K562 (cell line): Measurements from ENCODE around the gene TMPRSS9. TPM values are rescaled to one million over a fixed set of nuclear protein-coding genes. Genes with fewer than 3 reads are reported as not detected.

Experiments
- BRD4 ChIP-seq: fragments of 200-600 bp; sonication (generic); IDR thresholded peaks from 2 replicates; pipeline ENCODE4 v1.6.1; 2017; ENCODE audit warnings: inconsistent platforms
- CBFA2T3 ChIP-seq: fragments of 450-650 bp; IDR thresholded peaks from 2 replicates; pipeline ENCODE4 v1.6.1; 2017
- ERF ChIP-seq: fragments of 450-650 bp; formaldehyde crosslinking; IDR thresholded peaks from 2 replicates; pipeline ENCODE4 v1.4.0; 2020; ENCODE audit warnings: mild to moderate bottlenecking, mixed read lengths
- FOXA1 ChIP-seq: fragments of 450-650 bp; IDR thresholded peaks from 2 replicates; pipeline ENCODE4 v1.6.1; 2016; ENCODE audit warnings: mild to moderate bottlenecking, borderline replicate concordance
- KDM5B ChIP-seq: fragments of 200-600 bp; sonication (generic); IDR thresholded peaks from 2 replicates; pipeline ENCODE4 v1.6.1; 2012; ENCODE audit warnings: low read depth, mild to moderate bottlenecking, moderate library complexity, low read length, control low read depth, inconsistent platforms; ENCODE audit not compliant: insufficient replicate concordance
- MEF2A ChIP-seq: IDR thresholded peaks from 2 replicates; pipeline ENCODE4 v1.6.1; 2011; ENCODE audit warnings: low read depth, mild to moderate bottlenecking, low read length, moderate library complexity; ENCODE audit not compliant: control insufficient read depth
- SAP30 ChIP-seq: fragments of 200-600 bp; sonication (generic); IDR thresholded peaks from 2 replicates; pipeline ENCODE4 v1.6.1; 2012; ENCODE audit warnings: borderline replicate concordance, low read depth, mild to moderate bottlenecking, moderate library complexity, low read length, control low read depth, inconsistent platforms; ENCODE audit not compliant: insufficient read depth, poor library complexity, severe bottlenecking
- THRA ChIP-seq: fragments of 450-650 bp; IDR thresholded peaks from 2 replicates; pipeline ENCODE4 v1.6.1; 2017; ENCODE audit warnings: mild to moderate bottlenecking, moderate library complexity
- ZBTB33 ChIP-seq: sonication (generic); formaldehyde crosslinking; IDR thresholded peaks from 2 replicates; pipeline ENCODE4 v1.8.1; 2023; ENCODE audit warnings: mild to moderate bottlenecking, missing genetic modification reagents
- ZNF124 ChIP-seq: sonication (generic); formaldehyde crosslinking; IDR thresholded peaks from 2 replicates; pipeline ENCODE4 v1.8.1; 2022; ENCODE audit warnings: missing genetic modification reagents
- ZNF318 ChIP-seq, 2 experiments: fragments of 450-650 bp; IDR thresholded peaks; 2 replicates each; pipeline ENCODE4 v1.6.1; 2016; ENCODE audit warnings: mild to moderate bottlenecking in 2 of 2, borderline replicate concordance in 1 of 2, low read depth in 1 of 2, moderate library complexity in 1 of 2
- polyA plus RNA-seq, 8 experiments: library from polyadenylated mRNA; depleted of rRNA in 4 of 8; stranded (reverse) in 5 of 8; unstranded in 3 of 8; fragments of >200 nt; fragmentation: Nextera tagmentation in 2 of 8; fragmentation: Illumina TruSeq in 1 of 8; extraction: Ambion mirVana in 2 of 8; extraction: Trizol in 1 of 8; gene quantifications; 2 replicates each; pipeline versions ENCODE4 v1.2.1 to v1.2.3, GENCODE V29; 2011 to 2014; ENCODE audit warnings: inconsistent platforms in 1 of 8, missing spikeins in 1 of 8
- total RNA-seq, 7 experiments: library from RNA; depleted of rRNA in 6 of 7; stranded (reverse); fragments of >200 nt in 6 of 7; fragmentation: Illumina TruSeq in 2 of 7; extraction: Trizol in 2 of 7; gene quantifications; 2 replicates each; pipeline versions ENCODE4 v1.2.1 to v1.2.3, GENCODE V29; 2011 to 2021; ENCODE audit warnings: low replicate concordance in 1 of 7

TMPRSS9 gene
- total and polyA plus RNA-seq, 9 of the 15 experiments (the other 6 are each of a cell fraction or from before 2014, with no cell fraction given): 0.01 to 0.03 TPM; not detected in 7

GRCh38 chr19:2426611-2427428, 66.8 kb downstream of the TMPRSS9 start (continued):
- TF ChIP-seq ZBTB33 (no peak), SAP30 (peak; percentile 40), KDM5B (no peak), CBFA2T3 (no peak), MEF2A (no peak), ZNF318 (IDR thresholded peaks at IDR 0.05; ENCODE audit: borderline replicate concordance in 1 of 2, low read depth in 1 of 2) (no peak), THRA (no peak), ZNF124 (CRISPR knock-in tag) (0 out of 2 replicates have a peak, but pooled peaks have one; percentile 45), BRD4 (0 out of 2 replicates have a peak, but pooled peaks have one; percentile 39), ERF (CRISPR knock-in tag) (no peak), FOXA1 (no peak)
